ENCODE measurements around the gene RTN4RL2. TPM values are rescaled to one million over a fixed set of nuclear protein-coding genes. Genes with fewer than 3 reads are reported as not detected.

RTN4RL2 gene
- polyA plus RNA-seq, 3 donors, result 0.40 to 0.53 (median 0.44) TPM

DNA sequence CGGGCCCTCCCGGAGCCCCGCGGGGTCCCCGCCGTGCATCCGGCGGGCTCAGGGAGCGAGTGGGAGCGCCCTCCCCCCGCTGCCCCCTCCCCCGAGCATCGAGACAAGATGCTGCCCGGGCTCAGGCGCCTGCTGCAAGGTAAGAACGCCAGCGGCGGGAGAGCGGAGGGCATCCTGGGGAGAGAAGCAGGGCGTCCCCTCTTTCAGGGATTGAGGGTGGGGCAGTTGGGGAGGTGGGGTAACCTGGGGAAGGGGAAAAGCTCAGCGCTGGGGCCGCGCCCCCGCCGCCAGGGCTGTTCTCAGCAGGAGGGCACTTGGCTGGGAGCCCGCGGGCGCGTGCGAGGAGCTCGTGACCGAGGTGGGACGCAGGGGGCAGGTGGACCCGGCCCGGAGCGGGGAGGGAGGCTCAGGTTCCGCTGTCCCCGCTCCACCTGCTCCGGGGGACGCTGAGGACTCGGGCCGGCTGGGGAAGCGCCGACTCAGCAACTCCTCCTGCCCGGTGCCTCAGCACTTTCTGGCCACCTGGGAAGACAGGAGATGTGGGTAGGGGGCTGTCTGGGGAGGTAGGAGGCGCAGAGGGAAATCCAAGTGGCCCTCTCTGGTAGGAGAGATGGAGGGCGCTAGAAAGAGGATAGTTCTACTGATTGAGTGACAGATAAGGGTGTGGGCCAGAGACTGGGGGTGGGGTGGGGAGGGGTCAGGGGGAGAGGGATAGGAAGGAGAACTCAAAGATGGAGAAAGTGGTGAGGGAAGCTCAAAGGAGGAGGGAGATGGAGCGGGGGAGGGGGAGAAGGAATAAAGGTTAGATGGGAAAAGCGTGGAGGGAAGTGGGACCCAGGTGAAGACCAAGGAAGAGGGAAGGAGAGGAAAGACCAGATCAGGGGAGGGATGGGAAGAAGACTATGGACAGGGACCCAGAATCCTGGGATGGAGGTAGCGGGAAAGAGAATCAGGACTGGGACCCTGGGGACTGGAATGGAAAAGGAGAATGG, 726 bp downstream of the RTN4RL2 start:
- peaks cover 44% of the 10 kb centered on the region for H3K4me1 Mint-ChIP-seq
- peaks cover 44 to 45% of the 10 kb centered on the region in 2 donors for H3K4me1 ChIP-seq (ENCODE audit: control insufficient read depth in 1 of 2, insufficient read depth in 2 of 2, low read length in 2 of 2)
- peak overlapping the region; percentile 63 for H2AFZ ChIP-seq (ENCODE audit: insufficient read depth, low read depth, low read length, poor library complexity, severe bottlenecking)

GRCh38 chr11:57461841-57462489, 1.6 kb downstream of the RTN4RL2 start:
- Histone ChIP-seq H3K9me3 (replicated peaks in 1 of 2; ENCODE audit: control insufficient read depth in 1 of 2, insufficient read depth in 1 of 2, low read length in 2 of 2) (peaks cover 0 to 4% of the 10 kb centered on the region in 2 donors), H3K27me3 (ENCODE audit: control insufficient read depth in 2 of 2, insufficient read depth in 2 of 2, low read length in 2 of 2) (peaks cover 25 to 51% of the 10 kb centered on the region in 2 donors), H3K9ac (ENCODE audit: insufficient read depth, low read length, poor library complexity, severe bottlenecking) (no peak overlapping the region), H3K4me2 (replicated peaks; ENCODE audit: extremely low read depth, low read length, poor library complexity, severe bottlenecking) (no peak overlapping the region), H3K4me3 (replicated peaks in 1 of 3; ENCODE audit: low read depth in 2 of 3, low read length in 3 of 3) (no peak overlapping the region), H3K36me3 (replicated peaks in 1 of 2; ENCODE audit: control insufficient read depth in 1 of 2, insufficient read depth in 2 of 2, low read length in 2 of 2) (no peaks in the 10 kb centered on the region), H3K79me2 (ENCODE audit: insufficient read depth, low read length) (no peaks in the 10 kb centered on the region), H2AFZ (ENCODE audit: insufficient read depth, low read depth, low read length, poor library complexity, severe bottlenecking) (no peak overlapping the region), H3K4me1 (ENCODE audit: control insufficient read depth in 1 of 2, insufficient read depth in 2 of 2, low read length in 2 of 2) (peaks cover 44 to 45% of the 10 kb centered on the region in 2 donors), H4K20me1 (ENCODE audit: insufficient read depth, low read length) (no peaks in the 10 kb centered on the region), H3K27ac (ENCODE audit: low read depth in 1 of 2, low read length in 2 of 2) (no peak overlapping the region)
- Mint-ChIP-seq H3K4me1 (peaks cover 44% of the 10 kb centered on the region), H3K36me3 (peaks cover 2 to 19% of the 10 kb centered on the region in 2 donors), H3K27ac (no peak overlapping the region), H3K4me3 (peak overlapping the region; percentile 47 to 75), H3K9me3 (peaks cover 0 to 28% (median 7%) of the 10 kb centered on the region in 7 donors), H3K27me3 (ENCODE audit: low read depth in 3 of 3) (peaks cover 37 to 58% (median 56%) of the 10 kb centered on the region in 3 donors)
- 89% methylated on average over 12 of the region's 16 CpGs for WGBS (ENCODE audit: insufficient coverage)
- intact Hi-C loops (cut with micrococcal nuclease), result no loop called here
- TF ChIP-seq, protein P1, sequence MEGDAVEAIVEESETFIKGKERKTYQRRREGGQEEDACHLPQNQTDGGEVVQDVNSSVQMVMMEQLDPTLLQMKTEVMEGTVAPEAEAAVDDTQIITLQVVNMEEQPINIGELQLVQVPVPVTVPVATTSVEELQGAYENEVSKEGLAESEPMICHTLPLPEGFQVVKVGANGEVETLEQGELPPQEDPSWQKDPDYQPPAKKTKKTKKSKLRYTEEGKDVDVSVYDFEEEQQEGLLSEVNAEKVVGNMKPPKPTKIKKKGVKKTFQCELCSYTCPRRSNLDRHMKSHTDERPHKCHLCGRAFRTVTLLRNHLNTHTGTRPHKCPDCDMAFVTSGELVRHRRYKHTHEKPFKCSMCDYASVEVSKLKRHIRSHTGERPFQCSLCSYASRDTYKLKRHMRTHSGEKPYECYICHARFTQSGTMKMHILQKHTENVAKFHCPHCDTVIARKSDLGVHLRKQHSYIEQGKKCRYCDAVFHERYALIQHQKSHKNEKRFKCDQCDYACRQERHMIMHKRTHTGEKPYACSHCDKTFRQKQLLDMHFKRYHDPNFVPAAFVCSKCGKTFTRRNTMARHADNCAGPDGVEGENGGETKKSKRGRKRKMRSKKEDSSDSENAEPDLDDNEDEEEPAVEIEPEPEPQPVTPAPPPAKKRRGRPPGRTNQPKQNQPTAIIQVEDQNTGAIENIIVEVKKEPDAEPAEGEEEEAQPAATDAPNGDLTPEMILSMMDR (IDR thresholded peaks at IDR 0.05), result no peak
- DNase-seq, result no peak

More for the DNA sequence above, 726 bp downstream of the RTN4RL2 start:
- peaks cover 2 to 19% of the 10 kb centered on the region in 2 donors for H3K36me3 Mint-ChIP-seq
- Histone ChIP-seq H3K9me3 (replicated peaks in 1 of 2; ENCODE audit: control insufficient read depth in 1 of 2, insufficient read depth in 1 of 2, low read length in 2 of 2) (peaks cover 0 to 4% of the 10 kb centered on the region in 2 donors), H3K36me3 (replicated peaks in 1 of 2; ENCODE audit: control insufficient read depth in 1 of 2, insufficient read depth in 2 of 2, low read length in 2 of 2) (no peaks in the 10 kb centered on the region), H3K4me2 (replicated peaks; ENCODE audit: extremely low read depth, low read length, poor library complexity, severe bottlenecking) (peak overlapping the region; percentile 93), H3K4me3 (replicated peaks in 1 of 3; ENCODE audit: low read depth in 2 of 3, low read length in 3 of 3) (peak overlapping the region; percentile 9 to 81 (median 27)), H3K27ac (ENCODE audit: low read depth in 1 of 2, low read length in 2 of 2) (no peak overlapping the region), H3K9ac (ENCODE audit: insufficient read depth, low read length, poor library complexity, severe bottlenecking) (peak overlapping the region; percentile 36), H3K79me2 (ENCODE audit: insufficient read depth, low read length) (no peaks in the 10 kb centered on the region), H3K27me3 (ENCODE audit: control insufficient read depth in 2 of 2, insufficient read depth in 2 of 2, low read length in 2 of 2) (peaks cover 25 to 52% of the 10 kb centered on the region in 2 donors), H4K20me1 (ENCODE audit: insufficient read depth, low read length) (no peaks in the 10 kb centered on the region)
- intact Hi-C loops (cut with micrococcal nuclease), result no loop called here
- H3K9me3 Mint-ChIP-seq, result peaks cover 0 to 28% (median 7%) of the 10 kb centered on the region in 7 donors
- DNase-seq, result no peak
- 9% methylated on average over 48 of the region's 50 CpGs for WGBS (ENCODE audit: insufficient coverage)
- TF ChIP-seq, protein P1 (IDR thresholded peaks at IDR 0.05), result no peak
- H3K4me3 Mint-ChIP-seq, result peak overlapping the region; percentile 50 to 75
- H3K27me3 Mint-ChIP-seq (ENCODE audit: low read depth in 3 of 3), result peaks cover 37 to 59% (median 58%) of the 10 kb centered on the region in 3 donors
- H3K27ac Mint-ChIP-seq, result no peak overlapping the region

Measured in CD14-positive monocyte (primary cell).